GM19043 (cell line): Measurements from ENCODE around the gene MLYCD.

Experiments used
- ATAC-seq: cut with Tn5 transposase; IDR thresholded peaks from one replicate; pipeline ENCODE4 v1.9.1; 2021; ENCODE audit warnings: low read depth; ENCODE audit not compliant: unreplicated experiment

The MLYCD gene

DNA sequence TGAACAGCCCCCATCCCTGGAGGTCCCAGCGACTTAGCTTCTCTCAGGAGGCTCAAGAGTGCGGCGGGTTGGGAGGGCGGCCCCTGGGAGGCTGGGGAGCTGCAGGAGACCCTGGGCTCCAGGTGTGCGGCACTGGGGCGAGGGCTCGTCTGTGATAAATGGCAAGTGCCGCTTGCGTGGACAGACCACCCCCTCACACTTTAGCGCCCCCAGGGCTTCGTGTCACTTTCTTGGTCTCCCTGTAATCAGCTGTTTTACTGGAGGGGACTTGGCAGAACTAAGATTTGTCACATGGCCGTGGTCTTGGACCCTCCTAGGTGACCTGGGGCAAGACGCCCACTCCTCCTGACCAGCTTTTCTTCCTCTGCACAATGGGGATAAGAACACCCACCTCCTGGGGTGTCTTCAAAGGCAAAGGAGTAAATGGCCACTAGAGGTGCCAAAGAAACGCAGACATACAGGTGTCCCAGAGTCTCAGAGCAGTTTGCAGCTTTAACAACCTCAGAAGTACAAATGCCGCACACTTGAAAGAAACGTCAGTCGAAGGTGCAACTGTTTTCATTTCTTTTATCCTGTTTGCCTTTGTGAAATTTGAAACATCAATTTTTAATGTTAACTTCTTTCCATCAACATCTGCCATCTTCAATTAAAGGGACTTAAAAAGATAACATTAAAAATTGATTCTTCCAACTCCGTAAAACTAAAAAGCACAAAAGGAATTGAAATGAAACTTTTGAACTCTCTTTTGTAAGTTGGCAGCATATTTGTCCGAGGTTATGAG lies 55.1 kb downstream of the MLYCD start:
- no peak for ATAC-seq

DNA sequence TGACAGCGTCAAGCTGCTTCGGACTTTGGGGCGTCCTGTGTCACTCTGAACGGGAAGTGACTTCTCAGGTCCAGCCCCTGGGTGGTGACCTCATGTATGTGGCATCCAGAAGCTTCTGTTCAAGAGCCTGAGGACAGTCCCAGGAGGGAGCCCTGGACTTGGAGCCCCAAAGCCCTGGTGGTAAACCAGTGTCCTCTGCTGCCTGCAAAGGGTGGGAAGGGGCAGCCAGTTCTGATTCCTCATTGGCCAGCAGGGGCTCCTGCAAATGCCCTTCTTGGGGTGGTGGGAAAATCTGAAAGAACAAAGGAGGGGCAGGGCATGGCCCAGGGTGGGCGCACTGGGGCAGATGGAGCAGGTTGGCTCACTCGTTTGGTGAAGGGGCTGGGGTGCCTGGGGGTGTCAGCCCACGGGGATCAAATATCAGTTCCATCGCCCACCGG lies 55.7 kb downstream of the MLYCD start:
- no peak for ATAC-seq

DNA sequence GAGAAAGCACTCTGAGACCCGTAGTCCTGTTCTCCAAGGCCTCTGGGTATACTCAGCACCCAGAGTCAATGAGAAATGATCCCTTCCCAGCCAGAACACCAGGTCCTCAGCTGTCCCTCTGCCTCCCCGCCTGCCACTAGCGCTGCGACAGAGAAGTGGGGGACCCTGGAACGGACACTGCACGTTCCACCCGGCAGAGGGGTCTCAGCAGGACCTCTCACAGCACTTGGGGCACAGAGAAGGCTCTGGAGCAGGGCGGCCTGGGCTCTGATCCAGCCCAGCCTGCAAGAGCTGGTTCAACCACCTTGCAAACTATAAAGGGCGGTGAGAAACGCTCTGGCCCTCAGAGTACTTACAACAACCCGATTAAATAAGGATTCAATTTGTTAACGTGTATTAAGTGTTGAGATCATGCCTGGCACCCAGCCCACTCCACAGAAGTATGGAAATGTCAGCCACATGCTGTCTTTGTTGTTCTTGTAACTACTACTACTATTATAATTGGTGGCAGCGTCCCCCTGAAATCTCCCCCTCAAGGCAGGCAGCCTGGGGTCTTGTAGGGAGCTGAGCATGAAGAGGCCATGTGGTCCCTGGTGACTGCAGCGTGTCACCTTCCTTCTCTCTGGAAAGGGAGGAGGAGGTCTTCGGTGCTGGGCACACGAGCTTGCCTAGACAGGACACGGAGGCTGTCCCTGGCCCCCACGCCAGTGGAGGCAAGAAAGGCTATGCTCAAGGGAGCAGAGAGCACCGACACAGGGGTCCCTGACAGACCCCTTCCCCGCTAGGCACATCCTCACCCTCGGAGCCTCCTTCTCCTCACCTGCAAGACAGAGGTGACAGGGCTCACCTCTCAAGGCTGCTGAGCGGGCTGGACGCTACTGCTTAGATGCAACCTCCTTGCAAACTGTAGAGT lies 56.6 kb downstream of the MLYCD start:
- no peak for ATAC-seq

DNA sequence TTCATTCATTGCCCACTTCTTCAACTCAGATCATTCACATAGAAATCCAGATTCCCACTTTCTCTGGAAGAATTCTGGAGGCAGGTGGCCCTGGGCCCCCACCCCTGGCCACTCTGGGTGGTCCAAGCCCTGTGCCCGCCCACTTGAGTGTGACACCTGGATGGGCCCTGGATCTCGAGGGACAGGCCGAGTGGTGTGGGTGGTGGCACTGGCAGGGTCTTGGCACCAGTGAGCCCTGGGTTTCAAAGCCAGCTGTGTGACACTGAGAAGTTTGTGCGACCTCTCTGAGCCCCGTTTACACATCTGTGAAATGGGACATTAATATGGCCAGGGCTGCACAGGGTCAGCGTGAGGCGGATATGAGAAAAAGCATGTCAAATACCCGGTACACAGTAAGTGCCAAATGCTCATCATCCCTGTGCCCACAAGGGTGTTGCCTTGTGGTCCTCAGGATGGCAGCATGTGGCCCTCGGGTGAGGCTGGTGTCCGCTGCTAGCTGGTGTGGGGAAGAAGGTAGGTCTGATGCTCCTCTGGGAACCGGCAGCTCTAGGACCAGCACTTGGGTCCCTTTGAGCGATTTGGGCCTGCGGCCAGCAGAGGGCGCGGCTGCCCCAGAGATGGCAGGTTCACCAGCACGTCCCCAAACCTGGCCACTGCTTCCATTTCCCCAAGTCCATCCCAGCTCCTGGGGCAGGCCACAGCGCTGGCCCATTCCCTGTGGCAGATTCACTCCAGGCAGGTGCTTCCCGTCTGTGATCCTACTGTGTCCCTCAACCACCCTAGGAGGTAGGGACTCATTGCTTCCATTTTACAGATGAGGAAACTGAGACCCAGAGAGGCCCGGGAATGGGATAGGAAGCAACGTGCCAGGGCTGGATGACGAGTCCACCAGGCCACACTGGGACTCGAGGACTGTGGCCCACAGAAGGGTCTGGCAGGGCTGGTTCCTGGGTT lies 57.7 kb downstream of the MLYCD start:
- ATAC-seq: no peak

DNA sequence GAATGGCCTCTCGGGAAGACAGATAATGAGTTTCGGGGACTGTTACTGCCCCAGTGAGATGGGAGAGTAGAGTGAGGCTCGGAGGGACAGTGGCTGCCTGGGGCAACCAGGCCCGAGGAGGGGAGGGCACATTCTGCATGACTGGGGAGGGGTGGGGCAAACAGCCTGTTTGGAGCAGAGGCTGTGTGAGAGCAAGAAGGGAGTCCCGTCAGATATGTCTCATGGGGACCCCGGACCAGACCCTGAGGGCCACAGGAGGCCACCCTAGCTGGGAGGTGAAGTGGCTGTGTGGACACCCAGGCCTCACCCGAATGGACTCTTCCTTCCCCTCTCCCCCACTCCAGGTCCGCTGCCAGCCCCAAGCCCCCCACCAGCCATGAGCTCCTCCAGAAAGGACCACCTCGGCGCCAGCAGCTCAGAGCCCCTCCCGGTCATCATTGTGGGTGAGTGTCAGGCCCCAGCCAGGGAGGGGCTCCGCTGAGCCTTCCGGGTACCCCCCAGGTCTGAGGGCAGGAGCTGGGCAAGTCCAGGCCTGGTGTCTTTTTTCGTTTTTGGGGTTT lies 58.5 kb downstream of the MLYCD start:
- ATAC-seq: no peak

DNA sequence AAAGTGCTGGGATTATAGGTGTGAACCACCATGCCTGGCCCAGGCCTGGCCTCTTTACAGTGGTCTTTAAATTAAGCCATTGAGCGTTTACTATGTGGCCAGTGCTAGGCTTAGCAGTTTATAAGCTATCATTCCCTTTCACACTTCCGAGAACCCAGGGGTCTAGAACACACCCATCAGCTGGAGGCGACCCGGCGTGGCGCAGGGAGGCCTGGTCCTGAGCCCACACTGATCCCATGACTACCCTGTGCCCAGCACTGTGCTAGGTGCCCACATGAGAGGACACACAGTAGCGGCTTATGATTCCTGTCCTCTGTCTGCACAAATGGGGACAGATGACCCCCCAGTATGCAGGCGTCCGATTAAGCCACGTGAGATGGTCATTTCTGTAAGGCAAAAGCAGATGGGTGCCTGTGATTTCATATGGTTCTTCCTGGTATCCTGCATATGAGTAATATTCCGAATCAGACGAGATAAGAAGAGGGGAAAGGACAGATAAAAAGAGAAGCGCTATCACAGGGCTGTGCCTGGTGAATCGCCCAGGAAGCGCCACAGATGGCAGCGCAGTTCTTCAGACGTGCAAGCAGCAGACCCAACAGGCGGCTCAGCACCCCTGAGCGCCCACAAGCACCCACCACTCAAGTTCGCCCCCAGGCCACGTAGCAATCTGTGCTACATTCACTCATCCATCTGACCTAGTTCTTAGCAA lies 59.4 kb downstream of the MLYCD start:
- no peak for ATAC-seq

DNA sequence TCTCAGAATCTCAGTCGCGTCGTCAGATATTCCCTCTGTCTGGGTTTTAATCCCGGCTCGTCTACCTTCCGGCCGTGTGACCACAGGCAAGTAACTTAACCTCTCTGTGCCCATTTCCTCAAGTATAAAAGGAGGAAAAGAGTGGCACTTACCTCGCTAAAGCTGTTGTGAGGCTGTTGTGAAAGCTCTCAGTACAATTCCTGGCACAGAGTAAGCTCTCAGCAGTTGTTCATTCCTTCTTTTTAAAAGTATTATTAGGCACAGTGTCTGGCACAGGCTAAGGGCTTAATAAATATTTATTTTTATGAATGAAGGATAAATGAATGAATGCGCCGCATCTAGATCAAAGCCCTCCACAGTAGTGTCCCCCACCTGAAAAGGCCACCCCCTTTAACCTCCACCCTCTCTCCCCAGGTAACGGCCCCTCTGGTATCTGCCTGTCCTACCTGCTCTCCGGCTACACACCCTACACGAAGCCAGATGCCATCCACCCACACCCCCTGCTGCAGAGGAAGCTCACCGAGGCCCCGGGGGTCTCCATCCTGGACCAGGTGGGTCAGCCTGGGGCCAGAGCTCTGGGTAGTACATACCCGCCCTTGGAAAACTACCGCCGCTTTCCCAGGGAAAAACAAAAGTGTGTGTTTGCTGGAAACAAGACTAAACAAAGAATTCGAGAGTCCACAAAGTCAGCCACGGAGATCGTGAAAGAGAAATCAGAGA lies 60.1 kb downstream of the MLYCD start:
- ATAC-seq: no peak

DNA sequence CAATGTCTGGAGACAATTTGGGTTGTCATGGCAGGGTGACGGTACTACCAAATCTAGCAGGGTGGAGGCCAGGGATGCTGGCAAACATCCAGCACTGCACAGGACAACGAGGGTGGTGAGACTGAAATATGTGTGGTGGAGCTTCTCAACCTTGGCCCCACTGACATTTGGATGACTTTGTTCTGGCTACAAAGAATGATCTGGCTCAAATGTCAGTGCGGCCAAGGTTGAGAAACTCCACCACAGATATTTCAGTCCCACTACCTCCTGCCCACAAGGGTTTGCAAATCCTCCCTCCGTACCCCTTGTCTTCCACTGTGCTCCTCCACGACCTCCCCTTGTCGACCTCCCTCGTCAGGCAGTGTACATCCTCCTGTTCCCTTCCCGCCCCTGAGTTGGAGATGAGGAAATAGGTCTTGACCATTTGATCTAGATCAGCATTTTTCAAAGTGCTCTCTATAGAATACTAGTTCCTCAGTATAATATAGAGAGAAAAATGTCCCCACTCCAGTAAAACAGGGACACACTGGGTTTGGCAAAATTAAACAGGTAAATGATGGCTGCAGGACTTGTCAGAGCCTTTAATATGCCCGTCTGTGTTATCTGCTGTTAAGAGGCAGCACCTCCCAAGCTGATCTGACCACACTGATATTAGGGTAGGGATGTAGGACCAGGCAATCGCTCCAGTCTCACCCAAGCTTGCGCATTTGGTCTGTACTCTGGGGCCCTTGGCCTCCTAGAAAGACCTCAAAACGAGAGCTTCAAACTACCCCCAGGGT lies 60.9 kb downstream of the MLYCD start:
- no peak for ATAC-seq

DNA sequence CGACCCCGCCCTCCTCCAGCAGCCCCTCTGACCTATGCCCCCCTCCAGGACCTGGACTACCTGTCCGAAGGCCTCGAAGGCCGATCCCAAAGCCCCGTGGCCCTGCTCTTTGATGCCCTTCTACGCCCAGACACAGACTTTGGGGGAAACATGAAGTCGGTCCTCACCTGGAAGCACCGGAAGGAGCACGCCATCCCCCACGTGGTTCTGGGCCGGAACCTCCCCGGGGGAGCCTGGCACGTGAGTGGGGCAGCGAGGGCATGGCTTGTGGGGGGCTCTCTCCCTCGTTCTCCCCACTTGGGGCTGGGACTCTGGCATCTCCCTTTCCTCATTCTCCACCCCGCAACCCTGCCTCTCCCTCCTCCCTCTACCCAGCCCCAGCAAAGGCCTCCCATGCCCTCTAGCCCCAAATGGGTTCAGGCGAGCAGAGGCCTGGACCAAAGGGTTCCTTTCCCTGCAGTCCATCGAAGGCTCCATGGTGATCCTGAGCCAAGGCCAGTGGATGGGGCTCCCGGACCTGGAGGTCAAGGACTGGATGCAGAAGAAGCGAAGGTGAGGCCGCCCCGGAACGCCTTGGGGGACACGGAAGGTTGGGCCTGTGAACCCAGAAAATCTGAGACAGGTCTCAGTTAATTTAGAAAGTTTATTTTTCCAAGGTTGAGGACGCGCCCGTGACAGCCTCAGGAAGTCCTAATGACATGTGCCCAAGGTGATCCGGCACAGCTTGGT lies 61.8 kb downstream of the MLYCD start:
- ATAC-seq: no peak

DNA sequence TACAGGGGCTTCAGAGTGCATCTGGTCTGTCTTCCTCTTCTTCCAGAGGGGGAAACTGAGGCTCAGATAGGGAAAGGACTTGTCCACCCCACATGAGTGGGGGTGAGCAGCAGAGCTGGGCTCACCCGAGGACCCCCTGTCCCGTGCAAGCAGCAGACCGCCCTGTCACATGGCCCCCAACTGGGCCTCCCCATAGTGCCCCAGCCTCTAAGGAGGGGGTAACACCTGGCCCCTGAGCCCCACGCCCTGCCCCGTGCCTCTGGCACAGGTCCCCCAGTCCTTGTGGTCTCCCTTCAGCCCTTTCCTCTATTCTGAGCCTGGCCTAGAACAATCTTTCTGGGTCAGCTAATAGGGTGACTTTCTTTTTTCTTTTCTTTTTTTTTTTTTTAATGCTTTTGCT lies 62.7 kb downstream of the MLYCD start:
- ATAC-seq: no peak

DNA sequence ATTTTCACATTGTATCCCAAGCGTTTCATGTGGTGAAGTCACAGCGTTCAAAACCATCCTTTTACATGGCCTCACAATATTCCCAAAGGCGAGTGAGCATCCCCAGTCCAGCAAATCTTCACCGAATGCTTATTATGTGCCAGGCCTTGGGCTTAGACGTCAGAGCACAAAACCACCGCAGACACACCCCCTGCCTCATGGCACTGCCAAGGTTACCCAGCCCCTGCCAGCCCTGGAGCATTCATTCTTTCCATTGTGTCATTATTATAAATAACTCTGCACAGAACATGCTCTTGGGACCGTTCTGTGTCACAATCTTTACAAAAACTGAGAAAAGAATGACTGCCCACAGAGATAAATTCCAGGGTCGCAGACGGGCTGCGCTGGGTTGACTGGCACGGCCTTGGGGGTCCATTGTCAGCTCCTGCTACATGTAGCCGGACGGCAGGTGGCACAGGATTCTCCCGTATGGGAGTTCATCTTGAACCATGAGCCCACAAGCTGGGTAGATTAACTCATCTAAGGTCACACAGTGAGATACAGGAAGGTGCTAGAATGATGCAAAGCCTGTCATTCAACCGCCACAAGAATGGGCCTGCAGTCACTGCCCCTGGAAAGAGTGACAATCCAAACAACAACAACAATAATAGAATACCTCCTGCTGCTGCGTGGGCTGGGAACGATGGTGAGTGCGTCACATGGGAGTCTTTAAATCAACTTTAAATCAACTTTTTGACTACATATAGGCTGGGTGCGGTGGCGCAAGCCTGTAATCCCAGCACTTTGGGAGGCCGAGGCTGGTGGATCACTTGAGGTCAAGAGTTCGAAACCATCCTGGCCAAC lies 64.6 kb downstream of the MLYCD start:
- no peak for ATAC-seq

DNA sequence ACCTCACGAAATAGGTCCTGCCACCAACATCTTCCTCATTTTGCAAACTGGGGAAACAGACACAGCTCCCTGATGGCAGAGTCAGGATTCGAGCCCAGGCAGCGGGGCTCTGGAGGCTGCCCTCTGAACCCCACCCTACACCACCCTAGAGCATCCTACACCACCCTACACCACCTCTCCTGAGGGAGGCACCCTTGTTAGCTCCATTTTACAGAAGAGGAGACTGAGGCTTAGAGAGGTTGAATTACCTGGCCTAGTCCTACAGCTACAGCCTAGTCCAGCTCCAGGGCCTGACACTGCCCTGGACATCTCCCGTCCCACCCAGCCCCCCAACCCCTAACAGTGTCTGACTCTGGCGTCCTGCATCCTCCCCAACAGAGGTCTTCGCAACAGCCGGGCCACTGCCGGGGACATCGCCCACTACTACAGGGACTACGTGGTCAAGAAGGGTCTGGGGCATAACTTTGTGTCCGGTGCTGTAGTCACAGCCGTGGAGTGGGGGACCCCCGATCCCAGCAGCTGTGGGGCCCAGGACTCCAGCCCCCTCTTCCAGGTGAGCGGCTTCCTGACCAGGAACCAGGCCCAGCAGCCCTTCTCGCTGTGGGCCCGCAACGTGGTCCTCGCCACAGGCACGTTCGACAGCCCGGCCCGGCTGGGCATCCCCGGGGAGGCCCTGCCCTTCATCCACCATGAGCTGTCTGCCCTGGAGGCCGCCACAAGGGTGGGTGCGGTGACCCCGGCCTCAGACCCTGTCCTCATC lies 65.9 kb downstream of the MLYCD start:
- no peak for ATAC-seq

DNA sequence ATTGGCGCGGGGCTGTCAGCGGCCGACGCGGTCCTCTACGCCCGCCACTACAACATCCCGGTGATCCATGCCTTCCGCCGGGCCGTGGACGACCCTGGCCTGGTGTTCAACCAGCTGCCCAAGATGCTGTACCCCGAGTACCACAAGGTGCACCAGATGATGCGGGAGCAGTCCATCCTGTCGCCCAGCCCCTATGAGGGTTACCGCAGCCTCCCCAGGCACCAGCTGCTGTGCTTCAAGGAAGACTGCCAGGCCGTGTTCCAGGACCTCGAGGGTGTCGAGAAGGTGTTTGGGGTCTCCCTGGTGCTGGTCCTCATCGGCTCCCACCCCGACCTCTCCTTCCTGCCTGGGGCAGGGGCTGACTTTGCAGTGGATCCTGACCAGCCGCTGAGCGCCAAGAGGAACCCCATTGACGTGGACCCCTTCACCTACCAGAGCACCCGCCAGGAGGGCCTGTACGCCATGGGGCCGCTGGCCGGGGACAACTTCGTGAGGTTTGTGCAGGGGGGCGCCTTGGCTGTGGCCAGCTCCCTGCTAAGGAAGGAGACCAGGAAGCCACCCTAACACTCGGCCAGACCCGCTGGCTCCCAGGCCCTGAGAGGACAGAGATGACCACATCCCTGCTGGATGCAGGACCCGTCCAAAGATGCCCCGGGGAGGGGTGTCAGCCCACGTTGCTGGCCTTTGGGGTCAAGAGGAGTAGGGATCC lies 66.7 kb downstream of the MLYCD start:
- ATAC-seq: no peak

DNA sequence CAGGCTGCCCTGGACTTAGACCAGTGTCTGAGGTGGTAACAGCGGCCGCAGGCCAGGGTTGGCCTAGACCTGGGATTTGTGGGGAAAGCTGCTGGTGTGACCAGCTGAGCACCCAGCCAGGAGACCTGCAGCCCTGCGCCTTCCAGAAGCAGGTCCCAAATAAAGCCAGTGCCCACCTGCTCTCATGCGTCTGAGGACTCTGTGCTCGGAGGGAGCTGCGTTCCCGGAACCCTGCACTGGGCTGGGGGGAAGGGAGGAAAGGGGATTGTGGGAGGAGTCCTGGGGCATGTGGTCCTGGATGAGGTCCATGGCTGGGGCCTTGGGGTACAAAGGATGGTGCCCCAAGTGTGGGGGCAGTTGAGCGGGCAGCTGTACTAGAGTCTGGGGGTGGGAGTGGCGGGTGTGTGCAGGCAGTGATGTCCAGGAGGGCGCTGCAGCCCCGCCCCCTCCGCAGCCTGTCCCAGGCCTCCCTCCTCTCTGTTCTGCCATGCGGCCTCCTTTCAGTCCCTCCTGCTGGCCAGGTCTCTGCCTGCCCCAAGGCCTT lies 67.3 kb downstream of the MLYCD start:
- no peak for ATAC-seq

DNA sequence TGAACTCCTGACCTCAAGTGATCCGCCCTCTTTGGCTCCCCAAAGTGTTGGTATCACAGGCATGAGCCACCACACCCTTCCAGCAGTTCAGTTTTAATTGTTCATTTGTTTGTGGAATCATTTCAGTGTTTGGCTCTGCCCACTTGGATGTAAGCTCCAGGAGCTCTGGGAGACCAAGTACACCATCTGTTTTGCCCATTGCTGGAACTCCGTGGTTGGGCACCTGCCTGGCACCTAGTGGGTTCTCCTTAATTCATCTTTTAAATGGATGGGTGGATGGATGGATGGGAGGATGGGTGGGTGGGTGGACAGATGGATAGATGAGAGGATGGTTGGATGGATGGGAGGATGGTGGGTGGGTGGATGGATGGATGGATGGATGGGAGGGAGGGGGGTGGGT lies 68.2 kb downstream of the MLYCD start:
- no peak for ATAC-seq
